Stimulated activated CD4-positive, alpha-beta T cell treated with anti-CD3 and anti-CD28 coated beads, Interleukin-1b, Interleukin-23, amount 100 ng/mL, for 24 hours (primary cell): Measurements from ENCODE around the gene MMP15.

Experiments
- DNase-seq, 4 experiments: peaks; one replicate each; pipeline ENCODE4 v3.0.0-alpha.2; 2020; ENCODE audit warnings: low read depth in 4 of 4, low spot score in 1 of 4

MMP15 gene

DNA sequence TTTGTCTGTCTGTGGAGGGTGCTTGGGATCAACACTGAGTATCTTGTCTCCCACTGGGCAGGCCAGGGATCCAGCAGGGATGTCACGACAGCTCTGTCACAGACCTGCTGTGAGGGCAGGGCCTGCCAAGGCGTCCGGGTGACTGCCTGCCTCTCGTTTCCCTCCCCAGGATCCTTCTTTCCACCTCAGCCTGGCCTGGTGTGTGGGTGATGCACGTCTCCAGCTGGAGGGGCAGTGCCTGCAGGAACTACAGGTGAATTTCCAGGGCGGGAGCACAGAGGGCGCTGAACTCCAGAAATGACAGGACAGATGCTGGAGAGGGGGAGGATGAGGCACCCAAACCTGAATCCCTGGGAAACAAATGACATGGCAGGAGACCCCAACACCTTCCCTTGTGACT is 6.8 kb upstream of the MMP15 start:
- no peak for DNase-seq

- DNase-seq: no peak
Measured at GRCh38 chr16:58019866-58020538, 5.6 kb upstream of the MMP15 start.

DNA sequence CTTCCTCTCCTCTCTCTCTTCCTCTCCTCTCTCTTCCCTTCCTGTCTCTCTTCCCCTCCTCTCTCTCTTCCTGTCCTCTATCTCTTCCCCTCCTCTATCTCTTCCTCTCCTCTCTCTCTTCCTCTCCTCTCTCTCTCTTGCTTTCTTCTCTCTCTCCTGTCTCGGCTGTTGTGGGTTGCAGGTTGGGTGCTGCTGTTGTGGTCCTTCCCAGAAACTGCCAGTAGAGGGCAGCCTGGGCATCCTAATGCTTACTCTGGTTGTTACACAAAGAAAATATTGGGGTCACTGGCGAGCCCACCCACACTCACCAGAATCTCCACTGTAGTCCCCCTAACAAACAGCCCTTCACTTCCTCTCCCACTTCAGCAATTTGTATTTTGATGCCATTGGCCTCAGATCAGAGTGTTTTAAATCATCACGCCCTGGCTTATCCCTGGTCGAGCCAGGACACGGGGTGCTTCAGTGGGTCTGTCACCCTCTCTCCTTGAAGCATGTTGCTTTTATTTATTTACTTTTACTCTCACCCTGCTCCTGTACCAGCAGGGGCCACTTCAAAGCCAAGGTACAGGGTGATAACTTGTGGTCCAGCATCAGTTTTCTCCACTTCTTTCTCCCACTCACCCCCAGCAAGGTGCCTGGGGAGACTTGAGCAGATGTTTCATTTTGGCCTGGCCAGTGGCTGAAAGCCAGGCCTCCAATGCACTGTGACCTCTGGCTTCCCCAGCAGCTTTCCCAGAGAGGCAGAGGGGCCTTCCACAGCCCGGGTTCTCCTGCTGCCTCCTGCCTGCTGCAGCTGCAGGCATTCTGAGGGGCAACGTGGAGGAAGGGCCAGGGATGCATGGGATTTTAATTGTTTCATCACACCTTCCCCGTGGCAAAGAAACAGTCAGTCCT is 4.7 kb upstream of the MMP15 start:
- peak in 2 of 4 experiments; percentile 42 to 43 for DNase-seq

GRCh38 chr16:58021661-58022551 is 3.6 kb upstream of the MMP15 start:
- no peak for DNase-seq

GRCh38 chr16:58022601-58023371 is 2.8 kb upstream of the MMP15 start:
- no peak for DNase-seq

- no peak for DNase-seq
Measured at GRCh38 chr16:58024486-58025350, 836 bp upstream of the MMP15 start.

- DNase-seq: peak in 1 of 4 experiments; percentile 8
Measured at GRCh38 chr16:58026139-58026704, 668 bp downstream of the MMP15 start.

GRCh38 chr16:58026705-58027160 is 1.2 kb downstream of the MMP15 start:
- no peak for DNase-seq

GRCh38 chr16:58027161-58027915 is 1.8 kb downstream of the MMP15 start:
- no peak for DNase-seq

GRCh38 chr16:58027916-58028455 is 2.4 kb downstream of the MMP15 start:
- no peak for DNase-seq

GRCh38 chr16:58028541-58029070 is 3.1 kb downstream of the MMP15 start:
- no peak for DNase-seq

GRCh38 chr16:58029410-58029809 is 3.9 kb downstream of the MMP15 start:
- DNase-seq: no peak

GRCh38 chr16:58030136-58030840 is 4.7 kb downstream of the MMP15 start:
- no peak for DNase-seq

- DNase-seq: no peak
Measured at GRCh38 chr16:58031016-58031800, 5.7 kb downstream of the MMP15 start.

DNA sequence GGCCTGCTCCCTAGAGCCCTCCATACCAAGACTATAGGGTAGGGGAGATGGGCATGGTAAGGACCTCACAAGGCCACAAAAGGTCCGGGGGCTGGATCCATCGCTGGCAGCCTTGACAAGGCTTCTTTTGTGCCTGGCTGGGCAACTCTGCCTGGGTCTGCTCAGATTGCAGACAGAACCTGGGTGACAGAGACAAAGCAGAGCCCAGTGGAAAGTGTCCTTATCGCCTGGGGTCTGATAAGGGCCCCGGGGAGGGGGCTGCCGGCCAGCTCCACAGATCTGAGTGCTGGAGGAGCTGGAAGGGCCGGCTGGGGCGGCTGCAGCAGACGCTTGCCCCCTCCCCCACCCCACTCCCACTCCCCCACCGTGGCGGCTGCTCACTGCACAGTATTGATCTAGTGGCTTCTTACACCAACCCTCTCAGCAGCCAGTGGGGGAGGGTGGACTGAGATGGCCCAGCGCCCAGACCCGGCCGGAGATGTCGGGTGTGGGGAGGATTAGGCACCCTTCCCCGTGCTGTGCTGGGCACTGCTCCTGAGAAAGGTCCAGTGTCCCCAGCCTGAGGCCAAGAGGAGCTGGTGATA is 7.2 kb downstream of the MMP15 start:
- DNase-seq: no peak

DNA sequence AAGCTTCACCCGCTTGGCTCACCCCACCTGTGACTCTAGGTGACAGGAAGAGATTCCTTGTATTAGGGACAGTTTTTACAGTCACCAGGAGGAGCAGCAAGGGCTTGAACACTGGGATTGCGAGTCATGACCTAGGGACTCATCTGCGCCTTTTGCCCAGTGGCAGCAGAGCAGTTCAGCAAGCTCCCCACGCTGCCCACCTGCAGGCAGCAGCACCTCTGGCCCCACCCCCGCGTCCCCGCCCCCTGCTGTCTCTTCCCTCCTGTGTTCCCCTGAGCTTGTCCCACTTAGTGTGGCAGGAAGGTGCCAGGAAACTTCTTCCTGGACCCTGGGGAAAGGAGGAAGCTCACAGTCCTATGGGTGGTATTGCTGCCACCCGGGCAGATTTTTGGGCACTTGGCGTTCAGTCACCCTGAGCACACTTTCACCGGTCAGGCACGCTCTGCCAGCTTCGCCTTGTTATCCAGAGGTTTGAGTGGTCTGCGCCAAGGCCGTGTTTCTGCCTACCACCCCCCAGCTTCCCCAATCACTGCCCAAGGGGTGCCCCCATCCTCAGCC is 8.7 kb downstream of the MMP15 start:
- DNase-seq: no peak
